ENCODE measurements around the gene AKT3.

GRCh38 chr1:243594455-243594854 lies 255.6 kb downstream of the AKT3 start:
- no peak for TF ChIP-seq CTCF (IDR thresholded peaks at IDR 0.05)
- TF ChIP-seq POLR2A (IDR thresholded peaks at IDR 0.05) = no peak

Measured in thyroid gland (tissue), 4 donors.